GM21390 (cell line): ENCODE measurements around the gene FOXN3.

Experiments
- ATAC-seq: cut with Tn5 transposase; IDR thresholded peaks from one replicate; pipeline ENCODE4 v1.9.1; 2021; ENCODE audit not compliant: unreplicated experiment

The FOXN3 gene

GRCh38 chr14:89409961-89410360 lies 7.1 kb downstream of the FOXN3 start:
- ATAC-seq: no peak

DNA sequence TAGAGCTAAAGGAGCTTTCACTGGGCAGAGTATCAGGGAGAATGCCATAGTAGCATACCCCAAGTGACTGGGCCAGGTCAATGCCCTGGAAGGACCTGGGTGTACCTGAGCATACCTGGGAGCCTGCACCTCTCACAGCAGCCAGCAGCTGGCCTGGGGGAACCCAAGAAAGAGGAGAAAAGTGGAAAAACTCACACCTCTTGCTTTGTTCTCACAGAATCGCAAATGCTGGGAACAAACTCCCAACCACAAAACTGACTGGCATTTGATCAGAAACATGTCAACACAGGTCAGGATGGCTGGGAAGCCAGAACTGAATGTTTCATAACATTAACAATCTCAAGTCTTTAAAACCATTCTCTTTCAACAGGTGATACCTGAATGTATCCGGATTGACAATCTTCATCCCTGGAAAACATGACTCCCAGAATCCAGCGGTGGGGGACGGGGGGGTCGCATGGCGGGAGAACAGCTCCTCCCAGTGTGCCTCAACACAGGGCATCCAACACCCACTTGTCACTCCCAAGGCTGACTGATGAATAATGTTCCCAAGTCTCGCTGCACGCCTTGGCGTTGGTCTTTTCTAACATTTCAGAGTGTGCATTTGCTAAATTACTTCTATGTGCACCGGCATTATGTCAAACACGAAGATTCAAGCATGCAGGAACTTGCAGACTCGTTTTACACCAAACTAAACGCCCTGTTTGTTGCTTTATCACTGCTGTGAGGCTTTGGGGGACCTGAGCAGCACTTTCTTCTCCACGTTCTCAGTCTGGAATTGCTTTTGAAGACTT lies 7.9 kb downstream of the FOXN3 start:
- no peak for ATAC-seq

- ATAC-seq: no peak
Measured at GRCh38 chr14:89407856-89408255, 9.2 kb downstream of the FOXN3 start.

- ATAC-seq: no peak
Measured at GRCh38 chr14:89406941-89407340, 10.1 kb downstream of the FOXN3 start.

DNA sequence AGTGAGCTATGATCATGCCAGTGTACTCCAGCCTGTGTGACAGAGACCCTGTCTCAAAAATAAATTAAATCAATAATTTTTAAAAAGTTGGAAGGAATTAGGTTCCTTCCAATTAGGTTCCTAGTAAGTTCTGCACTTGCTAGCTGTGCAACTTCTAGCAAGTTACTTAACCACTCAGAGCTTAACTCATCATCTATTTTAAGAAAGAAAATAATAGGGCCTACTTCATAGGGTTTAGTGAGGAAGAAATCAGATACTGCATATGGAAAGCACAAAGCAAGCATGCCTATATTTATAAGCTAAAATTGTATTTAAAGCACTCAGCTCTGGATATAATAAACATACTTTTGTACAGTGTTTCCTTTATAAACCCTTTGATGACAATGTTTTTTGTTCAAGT lies 10.7 kb downstream of the FOXN3 start:
- ATAC-seq: no peak

DNA sequence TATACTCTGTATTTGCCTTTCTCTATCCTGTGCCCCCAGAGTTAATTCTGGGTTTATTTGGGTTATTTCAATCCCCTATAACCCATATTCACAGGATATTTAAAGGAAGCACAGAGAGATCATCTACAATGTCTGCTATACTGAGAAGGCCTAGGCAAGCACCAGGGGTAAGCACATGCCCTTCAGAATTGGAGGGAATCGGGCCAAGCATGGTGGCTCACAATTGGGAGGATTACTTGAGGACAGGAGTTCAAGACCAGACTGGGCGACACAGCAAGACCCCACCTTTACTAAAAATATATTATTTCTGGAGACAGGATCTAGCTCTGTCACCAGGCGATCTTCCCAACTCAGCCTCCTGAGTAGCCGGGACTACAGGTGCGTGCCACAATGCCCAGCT lies 11.3 kb downstream of the FOXN3 start:
- ATAC-seq: no peak

DNA sequence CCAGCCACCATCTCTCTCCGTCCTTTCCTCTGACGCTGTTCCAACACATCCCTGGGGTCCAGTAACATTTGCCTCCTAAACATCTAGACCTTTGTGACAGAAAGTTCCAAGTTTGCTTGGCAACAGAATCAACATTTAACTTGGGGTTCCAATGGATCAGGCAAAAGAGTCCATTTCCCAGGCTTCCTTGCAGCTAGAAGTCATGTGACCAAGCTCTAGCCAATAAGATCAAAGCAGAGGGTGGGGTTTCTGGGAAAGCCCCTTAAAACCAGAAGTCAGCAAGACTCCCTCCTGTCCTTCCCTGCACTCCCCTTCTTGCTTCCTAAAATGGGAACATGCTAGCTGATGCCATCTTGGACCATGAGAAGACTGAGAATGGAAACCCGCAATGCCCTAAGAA lies 14.7 kb downstream of the FOXN3 start:
- ATAC-seq: no peak

- ATAC-seq: no peak
Measured at GRCh38 chr14:89401761-89402160, 15.3 kb downstream of the FOXN3 start.

DNA sequence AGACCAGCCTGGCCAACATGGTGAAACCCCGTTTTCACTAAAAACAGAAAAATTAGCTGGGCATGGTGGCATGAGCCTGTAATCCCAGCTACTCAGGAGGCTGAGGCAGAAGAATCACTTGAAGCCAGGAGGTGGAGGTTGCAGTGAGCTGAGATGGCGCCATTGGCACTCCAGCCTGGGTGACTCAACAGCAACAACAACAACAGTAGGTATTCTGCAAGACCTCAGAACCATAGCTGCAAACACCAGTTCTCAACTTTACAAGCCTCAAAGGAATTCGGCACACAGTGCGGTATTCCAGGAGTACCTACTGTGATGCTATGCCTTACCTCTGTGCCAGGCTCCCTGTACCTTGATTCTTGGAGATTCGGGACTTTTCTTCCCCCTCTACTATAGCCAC lies 15.8 kb downstream of the FOXN3 start:
- no peak for ATAC-seq

GRCh38 chr14:89400529-89400928 lies 16.5 kb downstream of the FOXN3 start:
- no peak for ATAC-seq

DNA sequence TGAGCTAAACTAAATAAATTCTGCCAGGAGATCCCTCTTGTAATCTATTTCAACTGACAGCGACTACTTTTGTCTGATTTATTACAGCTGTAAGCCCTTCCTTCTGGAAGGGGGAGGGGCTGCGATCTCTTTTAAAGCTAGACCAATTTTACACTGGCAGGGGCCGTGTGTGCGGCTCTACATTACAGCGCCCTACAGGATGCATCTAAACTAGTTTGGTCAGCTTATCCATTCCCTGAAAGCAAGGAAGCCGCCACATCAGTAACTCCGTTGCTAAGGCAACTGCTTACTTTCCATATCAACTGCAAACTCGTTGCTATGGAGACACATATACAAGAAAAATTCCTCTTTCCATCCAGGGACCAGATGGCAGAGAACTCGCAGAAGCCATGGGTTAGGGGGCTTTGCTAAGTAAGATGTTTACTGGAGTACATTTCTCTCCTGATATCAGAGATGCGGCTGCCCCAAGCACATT lies 17.4 kb downstream of the FOXN3 start:
- no peak for ATAC-seq

DNA sequence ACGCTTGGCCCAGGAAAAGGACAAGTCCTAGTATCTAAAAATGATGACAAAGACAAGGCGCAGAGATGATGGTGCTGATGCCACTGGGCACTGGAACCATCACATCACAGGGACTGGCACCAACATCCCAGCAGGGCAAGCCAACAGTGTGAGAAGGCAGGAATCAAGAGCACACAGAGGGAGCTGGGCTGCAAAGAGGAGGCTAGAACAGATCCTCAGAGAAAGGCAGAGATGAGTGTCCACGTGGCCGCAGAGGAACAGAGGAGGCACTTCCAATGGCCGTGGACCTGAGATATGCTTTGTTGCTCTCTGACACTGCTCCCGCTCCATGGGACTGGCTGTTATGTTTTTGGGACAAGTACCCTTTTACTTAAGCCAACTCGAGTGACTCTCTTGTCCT lies 17.9 kb downstream of the FOXN3 start:
- no peak for ATAC-seq

DNA sequence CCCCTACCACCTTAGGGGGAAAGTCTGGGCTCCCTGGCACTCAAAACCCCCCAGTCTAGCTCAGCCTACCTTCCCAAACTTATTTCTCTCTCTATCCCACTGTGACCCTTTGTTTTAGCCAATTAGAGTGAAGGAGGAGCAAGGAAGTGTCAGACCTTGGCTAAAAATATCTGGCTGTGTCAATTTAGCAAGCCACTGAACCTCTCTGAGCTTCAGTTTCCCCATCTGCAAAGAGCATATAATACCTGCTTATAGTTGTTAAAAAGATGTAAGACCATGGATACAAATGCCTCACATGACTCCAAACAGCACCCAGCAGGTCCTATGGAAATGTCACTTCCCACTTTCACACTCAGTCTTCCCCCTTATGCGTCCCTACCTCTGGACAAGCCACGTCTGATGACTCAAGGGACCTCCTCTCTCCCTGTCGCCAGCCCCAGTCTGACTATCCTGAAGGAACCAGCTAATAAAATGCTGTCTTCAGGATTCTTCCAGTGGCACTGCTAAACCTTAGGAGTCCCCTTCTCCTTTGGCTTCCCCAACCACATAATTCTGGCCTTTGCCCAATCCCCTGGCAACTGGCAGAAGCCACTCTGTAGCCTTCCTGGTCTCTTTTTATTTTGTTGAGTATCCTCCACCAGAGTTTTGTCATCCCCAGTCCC lies 19.3 kb downstream of the FOXN3 start:
- no peak for ATAC-seq

- ATAC-seq: no peak
Measured at GRCh38 chr14:89394972-89395371, 22.1 kb downstream of the FOXN3 start.

DNA sequence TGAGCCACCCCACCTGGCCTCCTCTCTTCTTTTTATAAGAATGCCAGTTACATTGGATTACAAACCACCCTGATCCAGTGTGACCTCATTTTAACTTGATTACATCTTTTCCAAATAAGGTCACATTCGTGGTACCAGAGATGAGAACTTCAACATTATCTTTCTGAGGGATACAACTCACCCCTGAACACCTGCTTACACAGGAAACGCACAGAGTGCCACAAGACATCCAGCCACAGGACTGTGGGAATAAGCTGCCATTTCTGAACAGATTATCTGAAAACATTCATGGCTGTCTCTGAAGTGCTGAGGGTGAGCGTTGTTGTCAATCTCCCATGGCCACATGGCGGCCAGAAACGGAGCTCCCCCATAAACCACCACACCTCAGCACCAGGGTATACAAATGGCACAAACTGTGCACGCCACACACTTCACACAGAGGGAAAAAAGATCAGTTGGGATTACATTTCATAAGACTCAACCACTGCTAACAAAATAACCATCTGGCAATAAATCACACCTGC lies 23.7 kb downstream of the FOXN3 start:
- no peak for ATAC-seq

- ATAC-seq: no peak
Measured at GRCh38 chr14:89392181-89392580, 24.9 kb downstream of the FOXN3 start.

GRCh38 chr14:89391556-89391955 lies 25.5 kb downstream of the FOXN3 start:
- ATAC-seq: no peak

GRCh38 chr14:89391123-89391522 lies 25.9 kb downstream of the FOXN3 start:
- no peak for ATAC-seq

- ATAC-seq: no peak
Measured at GRCh38 chr14:89388853-89389252, 28.2 kb downstream of the FOXN3 start.

- ATAC-seq: no peak
Measured at GRCh38 chr14:89387922-89388685, 28.9 kb downstream of the FOXN3 start.

GRCh38 chr14:89386212-89386886 lies 30.7 kb downstream of the FOXN3 start:
- no peak for ATAC-seq
